ENCODE measurements around the gene ALPL.
A peak's percentile ranks its signal among the peaks of the same experiment; 100 is the strongest.

ALPL gene

GRCh38 chr1:21617126-21617738 is 108.0 kb downstream of the ALPL start:
- Histone ChIP-seq H3K4me1 (ENCODE audit: control insufficient read depth in 1 of 2, insufficient read depth in 2 of 2, low read length in 2 of 2) (no peaks in the 10 kb centered on the region), H3K36me3 (ENCODE audit: control insufficient read depth in 1 of 2, insufficient read depth in 2 of 2, low read length in 2 of 2) (no peaks in the 10 kb centered on the region), H3K9me3 (ENCODE audit: control insufficient read depth in 1 of 2, low read length in 2 of 2) (no peaks in the 10 kb centered on the region), H3K27ac (ENCODE audit: low read length) (no peak overlapping the region), H3K4me3 (ENCODE audit: low read depth in 1 of 2, low read length in 2 of 2) (no peak overlapping the region), H3K27me3 (ENCODE audit: low read depth, low read length) (peaks cover 11% of the 10 kb centered on the region)

GRCh38 chr1:21618059-21618458 is 108.8 kb downstream of the ALPL start:
- Histone ChIP-seq H3K36me3 (ENCODE audit: control insufficient read depth in 1 of 2, insufficient read depth in 2 of 2, low read length in 2 of 2) (no peaks in the 10 kb centered on the region), H3K9me3 (ENCODE audit: control insufficient read depth in 1 of 2, low read length in 2 of 2) (no peaks in the 10 kb centered on the region), H3K4me1 (ENCODE audit: control insufficient read depth in 1 of 2, insufficient read depth in 2 of 2, low read length in 2 of 2) (peaks cover 0 to 2% of the 10 kb centered on the region in 2 donors), H3K4me3 (ENCODE audit: low read depth in 1 of 2, low read length in 2 of 2) (no peak overlapping the region), H3K27me3 (ENCODE audit: low read depth, low read length) (peaks cover 11% of the 10 kb centered on the region), H3K27ac (ENCODE audit: low read length) (no peak overlapping the region)

DNA sequence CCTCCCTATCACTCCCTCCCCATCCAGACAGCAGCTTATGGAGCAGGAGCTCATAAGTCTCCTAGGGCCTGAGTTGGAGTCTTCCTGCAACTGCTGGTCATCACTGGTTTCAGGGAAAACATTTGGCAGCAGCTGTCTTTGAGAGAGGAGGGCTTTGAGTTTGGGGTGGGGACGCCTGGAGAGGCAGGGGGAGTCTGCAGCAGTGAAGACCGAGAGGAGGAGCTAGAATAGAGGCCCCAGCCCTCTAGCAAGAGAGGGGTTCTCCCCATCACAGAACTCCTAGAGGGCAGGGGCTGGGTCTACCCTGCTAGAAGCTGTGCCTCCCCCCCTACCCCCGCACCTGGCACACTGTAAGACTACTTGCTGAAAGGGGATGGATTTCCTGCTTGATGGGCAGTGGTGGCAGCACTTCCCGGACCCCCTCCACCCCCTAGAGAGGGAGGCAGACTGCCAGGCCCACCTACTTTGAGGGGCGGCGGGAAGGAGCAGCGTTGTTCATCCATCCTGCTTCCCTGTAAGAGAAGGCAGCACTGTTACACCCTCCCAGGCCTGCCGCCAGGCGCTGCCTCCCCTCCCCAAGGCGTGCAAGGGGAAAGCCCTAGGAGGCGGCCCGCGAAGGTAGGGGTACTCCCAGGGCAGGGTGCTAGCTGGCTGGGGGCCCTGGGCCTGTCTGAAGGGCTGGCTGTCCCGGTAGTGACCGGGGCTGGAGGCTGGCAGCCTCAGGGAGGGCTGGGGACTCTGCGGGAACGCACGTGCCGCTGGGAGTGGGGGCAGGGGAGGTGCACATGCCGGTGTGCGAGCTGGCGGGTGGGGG is 109.5 kb downstream of the ALPL start:
- H3K27me3 ChIP-seq (ENCODE audit: low read depth, low read length): peaks cover 11% of the 10 kb centered on the region
- H3K4me3 ChIP-seq (ENCODE audit: low read depth in 1 of 2, low read length in 2 of 2): no peak overlapping the region
- H3K27ac ChIP-seq (ENCODE audit: low read length): no peak overlapping the region
- no peaks in the 10 kb centered on the region for H3K9me3 ChIP-seq (ENCODE audit: control insufficient read depth in 1 of 2, low read length in 2 of 2)
- no peaks in the 10 kb centered on the region for H3K36me3 ChIP-seq (ENCODE audit: control insufficient read depth in 1 of 2, insufficient read depth in 2 of 2, low read length in 2 of 2)
- peaks cover 0 to 3% of the 10 kb centered on the region in 2 donors for H3K4me1 ChIP-seq (ENCODE audit: control insufficient read depth in 1 of 2, insufficient read depth in 2 of 2, low read length in 2 of 2)

DNA sequence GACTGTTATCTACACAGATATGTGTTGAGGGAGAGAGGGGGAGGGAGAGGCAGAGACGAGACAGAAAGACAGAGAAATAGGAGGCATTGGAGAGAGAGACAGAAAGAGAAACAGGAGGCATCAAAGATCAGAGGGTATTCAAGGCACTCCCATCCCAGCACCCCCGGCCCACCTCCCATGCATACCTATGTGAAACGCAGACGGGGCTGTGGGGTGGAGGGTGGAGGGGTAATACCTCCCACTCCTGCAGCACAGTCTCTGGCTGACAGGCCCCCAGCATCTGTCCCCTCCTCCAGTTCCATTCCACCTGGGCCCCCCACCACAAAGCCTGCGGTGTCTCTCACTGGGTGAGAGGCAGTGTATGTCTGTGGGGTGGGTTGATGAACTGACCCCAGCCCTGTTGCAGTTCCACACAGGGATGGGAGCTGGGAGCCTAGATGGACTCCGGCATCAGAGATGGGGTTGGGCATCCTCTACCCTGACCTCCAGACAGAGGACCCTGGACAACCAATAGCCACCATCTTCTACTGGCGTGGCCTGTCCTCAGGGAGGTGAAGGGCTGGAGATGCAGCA is 110.2 kb downstream of the ALPL start:
- Histone ChIP-seq H3K4me1 (ENCODE audit: control insufficient read depth in 1 of 2, insufficient read depth in 2 of 2, low read length in 2 of 2) (peaks cover 0 to 3% of the 10 kb centered on the region in 2 donors), H3K9me3 (ENCODE audit: control insufficient read depth in 1 of 2, low read length in 2 of 2) (no peaks in the 10 kb centered on the region), H3K27ac (ENCODE audit: low read length) (no peak overlapping the region), H3K4me3 (ENCODE audit: low read depth in 1 of 2, low read length in 2 of 2) (no peak overlapping the region), H3K27me3 (ENCODE audit: low read depth, low read length) (peaks cover 11% of the 10 kb centered on the region), H3K36me3 (ENCODE audit: control insufficient read depth in 1 of 2, insufficient read depth in 2 of 2, low read length in 2 of 2) (no peaks in the 10 kb centered on the region)

GRCh38 chr1:21620011-21620410 is 110.8 kb downstream of the ALPL start:
- H3K36me3 ChIP-seq (ENCODE audit: control insufficient read depth in 1 of 2, insufficient read depth in 2 of 2, low read length in 2 of 2): no peaks in the 10 kb centered on the region
- H3K4me3 ChIP-seq (ENCODE audit: low read depth in 1 of 2, low read length in 2 of 2): no peak overlapping the region
- no peaks in the 10 kb centered on the region for H3K9me3 ChIP-seq (ENCODE audit: control insufficient read depth in 1 of 2, low read length in 2 of 2)
- peaks cover 11% of the 10 kb centered on the region for H3K27me3 ChIP-seq (ENCODE audit: low read depth, low read length)
- H3K4me1 ChIP-seq (ENCODE audit: control insufficient read depth in 1 of 2, insufficient read depth in 2 of 2, low read length in 2 of 2): peaks cover 0 to 3% of the 10 kb centered on the region in 2 donors
- no peak overlapping the region for H3K27ac ChIP-seq (ENCODE audit: low read length)

- peaks cover 0 to 3% of the 10 kb centered on the region in 2 donors for H3K4me1 ChIP-seq (ENCODE audit: control insufficient read depth in 1 of 2, insufficient read depth in 2 of 2, low read length in 2 of 2)
- no peaks in the 10 kb centered on the region for H3K9me3 ChIP-seq (ENCODE audit: control insufficient read depth in 1 of 2, low read length in 2 of 2)
- H3K27me3 ChIP-seq (ENCODE audit: low read depth, low read length): peaks cover 11% of the 10 kb centered on the region
- H3K36me3 ChIP-seq (ENCODE audit: control insufficient read depth in 1 of 2, insufficient read depth in 2 of 2, low read length in 2 of 2): no peaks in the 10 kb centered on the region
- H3K4me3 ChIP-seq (ENCODE audit: low read depth in 1 of 2, low read length in 2 of 2): no peak overlapping the region
- no peak overlapping the region for H3K27ac ChIP-seq (ENCODE audit: low read length)
These were observed 111.3 kb downstream of the ALPL start for GRCh38 chr1:21620496-21620895.

GRCh38 chr1:21621051-21621450 is 111.8 kb downstream of the ALPL start:
- no peaks in the 10 kb centered on the region for H3K9me3 ChIP-seq (ENCODE audit: control insufficient read depth in 1 of 2, low read length in 2 of 2)
- H3K36me3 ChIP-seq (ENCODE audit: control insufficient read depth in 1 of 2, insufficient read depth in 2 of 2, low read length in 2 of 2): no peaks in the 10 kb centered on the region
- H3K4me3 ChIP-seq (ENCODE audit: low read depth in 1 of 2, low read length in 2 of 2): no peak overlapping the region
- H3K27me3 ChIP-seq (ENCODE audit: low read depth, low read length): peaks cover 11% of the 10 kb centered on the region
- H3K4me1 ChIP-seq (ENCODE audit: control insufficient read depth in 1 of 2, insufficient read depth in 2 of 2, low read length in 2 of 2): peaks cover 0 to 3% of the 10 kb centered on the region in 2 donors
- no peak overlapping the region for H3K27ac ChIP-seq (ENCODE audit: low read length)

GRCh38 chr1:21621761-21622436 is 112.7 kb downstream of the ALPL start:
- H3K27ac ChIP-seq (ENCODE audit: low read length): no peak overlapping the region
- H3K9me3 ChIP-seq (ENCODE audit: control insufficient read depth in 1 of 2, low read length in 2 of 2): no peaks in the 10 kb centered on the region
- H3K4me1 ChIP-seq (ENCODE audit: control insufficient read depth in 1 of 2, insufficient read depth in 2 of 2, low read length in 2 of 2): peaks cover 0 to 3% of the 10 kb centered on the region in 2 donors
- H3K36me3 ChIP-seq (ENCODE audit: control insufficient read depth in 1 of 2, insufficient read depth in 2 of 2, low read length in 2 of 2): no peaks in the 10 kb centered on the region
- peaks cover 11% of the 10 kb centered on the region for H3K27me3 ChIP-seq (ENCODE audit: low read depth, low read length)
- no peak overlapping the region for H3K4me3 ChIP-seq (ENCODE audit: low read depth in 1 of 2, low read length in 2 of 2)

GRCh38 chr1:21622466-21623315 is 113.5 kb downstream of the ALPL start:
- peak overlapping the region; percentile 43 for H3K27ac ChIP-seq (ENCODE audit: low read length)
- H3K36me3 ChIP-seq (ENCODE audit: control insufficient read depth in 1 of 2, insufficient read depth in 2 of 2, low read length in 2 of 2): no peaks in the 10 kb centered on the region
- no peaks in the 10 kb centered on the region for H3K9me3 ChIP-seq (ENCODE audit: control insufficient read depth in 1 of 2, low read length in 2 of 2)
- H3K4me3 ChIP-seq (ENCODE audit: low read depth in 1 of 2, low read length in 2 of 2): no peak overlapping the region
- H3K27me3 ChIP-seq (ENCODE audit: low read depth, low read length): peaks cover 11% of the 10 kb centered on the region
- H3K4me1 ChIP-seq (ENCODE audit: control insufficient read depth in 1 of 2, insufficient read depth in 2 of 2, low read length in 2 of 2): peaks cover 0 to 3% of the 10 kb centered on the region in 2 donors

DNA sequence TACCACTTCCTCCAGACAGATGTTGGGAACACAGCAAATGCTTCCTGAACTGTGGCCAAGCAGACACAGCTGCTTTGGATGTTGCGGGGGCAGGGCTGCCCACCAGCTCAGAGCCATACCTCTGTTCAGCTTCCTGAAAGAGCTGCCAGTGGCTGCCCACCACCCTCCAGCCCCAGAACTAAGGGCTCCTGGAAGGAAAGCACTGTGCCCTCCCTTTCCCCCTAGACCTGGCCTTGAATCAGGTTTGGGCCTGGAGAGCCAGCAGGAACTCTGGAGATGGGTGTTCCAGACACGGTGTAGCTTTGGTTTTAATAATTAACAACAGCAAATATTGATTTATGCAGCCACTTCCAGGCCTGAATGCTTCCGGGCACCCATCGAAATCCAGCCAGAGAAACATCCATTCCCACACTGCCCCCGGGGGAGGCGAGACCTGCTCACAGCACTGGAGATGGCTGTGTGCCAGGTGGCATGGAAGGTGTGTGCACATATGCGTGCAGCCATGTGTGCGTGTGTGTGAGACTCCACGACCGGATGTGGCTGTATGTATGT is 114.3 kb downstream of the ALPL start:
- H3K4me3 ChIP-seq (ENCODE audit: low read depth in 1 of 2, low read length in 2 of 2): no peak overlapping the region
- peaks cover 11% of the 10 kb centered on the region for H3K27me3 ChIP-seq (ENCODE audit: low read depth, low read length)
- H3K4me1 ChIP-seq (ENCODE audit: control insufficient read depth in 1 of 2, insufficient read depth in 2 of 2, low read length in 2 of 2): peaks cover 0 to 3% of the 10 kb centered on the region in 2 donors
- H3K9me3 ChIP-seq (ENCODE audit: control insufficient read depth in 1 of 2, low read length in 2 of 2): no peaks in the 10 kb centered on the region
- peak overlapping the region; percentile 43 for H3K27ac ChIP-seq (ENCODE audit: low read length)
- no peaks in the 10 kb centered on the region for H3K36me3 ChIP-seq (ENCODE audit: control insufficient read depth in 1 of 2, insufficient read depth in 2 of 2, low read length in 2 of 2)

Data from muscle layer of duodenum (tissue), 2 donors.